Glutamatergic neuron (in vitro differentiated cells): ENCODE measurements around the gene BEAN1. TPM values are rescaled to one million over a fixed set of nuclear protein-coding genes. Genes with fewer than 3 reads are reported as not detected.

Experiments used
- DNase-seq: peaks from one replicate; pipeline ENCODE4 v3.0.0; 2022
- H3K27ac Mint-ChIP-seq: one replicate; pipeline ENCODE4 v1.8.0; 2020; ENCODE audit warnings: mild to moderate bottlenecking, mixed read lengths, inconsistent platforms; ENCODE audit not compliant: unreplicated experiment
- H3K27me3 Mint-ChIP-seq: one replicate; pipeline ENCODE4 v1.8.0; 2020; ENCODE audit warnings: mild to moderate bottlenecking, moderate library complexity, mixed read lengths, inconsistent platforms; ENCODE audit not compliant: unreplicated experiment
- H3K36me3 Mint-ChIP-seq: one replicate; pipeline ENCODE4 v1.8.0; 2020; ENCODE audit warnings: mild to moderate bottlenecking, mixed read lengths, inconsistent platforms; ENCODE audit not compliant: unreplicated experiment
- H3K4me1 Mint-ChIP-seq: one replicate; pipeline ENCODE4 v1.8.0; 2020; ENCODE audit warnings: mild to moderate bottlenecking, low read depth, mixed read lengths, inconsistent platforms; ENCODE audit not compliant: unreplicated experiment
- H3K4me3 Mint-ChIP-seq: one replicate; pipeline ENCODE4 v1.8.0; 2020; ENCODE audit warnings: mild to moderate bottlenecking, mixed read lengths, inconsistent platforms; ENCODE audit not compliant: unreplicated experiment
- H3K9me3 Mint-ChIP-seq: one replicate; pipeline ENCODE4 v1.8.0; 2020; ENCODE audit warnings: mild to moderate bottlenecking, moderate library complexity, mixed read lengths, inconsistent platforms; ENCODE audit not compliant: unreplicated experiment
- total RNA-seq: library from RNA; stranded (reverse); fragmentation: NEBNext Ultra II Directional; extraction: Animal tissue kit (Norgen Biotek cat#: 25700); gene quantifications from one replicate; pipeline ENCODE4 v1.2.1, GENCODE V29; 2021; ENCODE audit not compliant: unreplicated experiment
- TF ChIP-seq, protein P1 (sequence below): fragments of 200-600 bp; sonication (generic); IDR thresholded peaks from one replicate; pipeline ENCODE4 v1.5.0; 2021; ENCODE audit not compliant: partially characterized antibody, unreplicated experiment

The BEAN1 gene
- total RNA-seq, 1 donor from 2014 or later = 1.8 TPM

DNA sequence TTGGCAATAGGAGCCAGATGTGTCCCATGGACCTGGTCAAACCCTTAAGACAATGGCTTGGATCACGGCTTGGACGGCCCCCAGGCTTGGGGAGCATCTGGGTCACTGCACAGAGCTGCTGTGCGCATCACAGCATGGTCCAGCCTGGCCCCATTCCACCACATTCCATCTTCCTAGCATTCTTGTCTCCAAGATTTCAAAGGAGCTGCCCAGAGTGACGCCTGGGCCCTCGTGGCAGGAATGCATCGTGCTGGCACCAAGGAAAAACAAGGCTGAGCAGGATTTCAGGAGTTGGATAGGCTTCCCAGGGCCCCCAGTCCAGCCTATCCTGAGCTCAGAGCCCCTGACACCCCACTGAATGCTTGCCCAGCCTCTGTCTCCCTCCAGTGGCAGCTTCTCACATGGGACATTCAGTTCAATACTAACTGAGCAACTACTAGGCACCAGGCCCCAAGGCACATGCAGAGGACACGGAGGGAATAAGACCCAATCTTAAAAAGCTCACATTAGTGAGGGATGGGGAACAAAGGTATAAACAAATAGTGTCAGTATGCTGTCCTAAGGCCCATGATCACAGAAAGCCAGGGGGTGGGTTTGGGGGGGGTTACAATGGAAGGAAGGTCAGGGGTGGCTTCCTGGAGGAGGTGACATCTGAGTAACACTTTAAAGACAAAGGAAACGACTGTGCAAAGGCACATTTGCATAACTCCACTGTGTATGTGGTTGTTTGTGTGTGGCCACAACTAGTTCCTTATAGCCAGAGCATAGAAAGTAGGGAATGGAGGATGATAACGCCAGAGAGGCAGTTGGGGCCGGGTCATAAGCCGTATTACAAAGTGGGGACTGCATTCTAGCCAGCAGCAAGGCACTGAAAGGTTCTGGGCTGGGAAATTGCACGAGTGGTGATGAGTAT lies 88.8 kb downstream of the BEAN1 start:
- TF ChIP-seq, protein P1, sequence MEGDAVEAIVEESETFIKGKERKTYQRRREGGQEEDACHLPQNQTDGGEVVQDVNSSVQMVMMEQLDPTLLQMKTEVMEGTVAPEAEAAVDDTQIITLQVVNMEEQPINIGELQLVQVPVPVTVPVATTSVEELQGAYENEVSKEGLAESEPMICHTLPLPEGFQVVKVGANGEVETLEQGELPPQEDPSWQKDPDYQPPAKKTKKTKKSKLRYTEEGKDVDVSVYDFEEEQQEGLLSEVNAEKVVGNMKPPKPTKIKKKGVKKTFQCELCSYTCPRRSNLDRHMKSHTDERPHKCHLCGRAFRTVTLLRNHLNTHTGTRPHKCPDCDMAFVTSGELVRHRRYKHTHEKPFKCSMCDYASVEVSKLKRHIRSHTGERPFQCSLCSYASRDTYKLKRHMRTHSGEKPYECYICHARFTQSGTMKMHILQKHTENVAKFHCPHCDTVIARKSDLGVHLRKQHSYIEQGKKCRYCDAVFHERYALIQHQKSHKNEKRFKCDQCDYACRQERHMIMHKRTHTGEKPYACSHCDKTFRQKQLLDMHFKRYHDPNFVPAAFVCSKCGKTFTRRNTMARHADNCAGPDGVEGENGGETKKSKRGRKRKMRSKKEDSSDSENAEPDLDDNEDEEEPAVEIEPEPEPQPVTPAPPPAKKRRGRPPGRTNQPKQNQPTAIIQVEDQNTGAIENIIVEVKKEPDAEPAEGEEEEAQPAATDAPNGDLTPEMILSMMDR = no peak
- Mint-ChIP-seq H3K9me3 (peaks cover 10% of the 10 kb centered on the region), H3K27ac (no peak overlapping the region), H3K4me3 (no peak overlapping the region), H3K4me1 (peaks cover 20% of the 10 kb centered on the region), H3K27me3 (peaks cover 16% of the 10 kb centered on the region), H3K36me3 (peaks cover 6% of the 10 kb centered on the region)
- DNase-seq = no peak

DNA sequence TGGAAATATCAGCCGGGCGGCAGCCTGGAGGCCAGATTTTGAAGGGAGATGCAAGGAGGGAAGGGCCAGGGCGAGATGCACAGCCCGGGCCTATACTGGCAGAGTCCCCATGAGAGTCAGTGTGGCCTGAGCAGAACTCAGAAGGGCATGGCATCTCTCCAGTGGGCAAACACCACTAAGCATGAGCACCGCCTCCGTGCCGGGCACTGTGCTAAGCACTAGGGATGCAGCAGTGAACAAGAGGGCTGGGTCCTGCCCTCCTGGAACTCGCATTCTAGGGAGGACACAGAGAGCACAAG lies 89.4 kb downstream of the BEAN1 start:
- H3K9me3 Mint-ChIP-seq = peaks cover 10% of the 10 kb centered on the region
- peaks cover 16% of the 10 kb centered on the region for H3K4me1 Mint-ChIP-seq
- no peak for DNase-seq
- no peak overlapping the region for H3K4me3 Mint-ChIP-seq
- TF ChIP-seq, protein P1 = no peak
- H3K27ac Mint-ChIP-seq = no peak overlapping the region
- H3K27me3 Mint-ChIP-seq = peaks cover 16% of the 10 kb centered on the region
- H3K36me3 Mint-ChIP-seq = peaks cover 6% of the 10 kb centered on the region

DNA sequence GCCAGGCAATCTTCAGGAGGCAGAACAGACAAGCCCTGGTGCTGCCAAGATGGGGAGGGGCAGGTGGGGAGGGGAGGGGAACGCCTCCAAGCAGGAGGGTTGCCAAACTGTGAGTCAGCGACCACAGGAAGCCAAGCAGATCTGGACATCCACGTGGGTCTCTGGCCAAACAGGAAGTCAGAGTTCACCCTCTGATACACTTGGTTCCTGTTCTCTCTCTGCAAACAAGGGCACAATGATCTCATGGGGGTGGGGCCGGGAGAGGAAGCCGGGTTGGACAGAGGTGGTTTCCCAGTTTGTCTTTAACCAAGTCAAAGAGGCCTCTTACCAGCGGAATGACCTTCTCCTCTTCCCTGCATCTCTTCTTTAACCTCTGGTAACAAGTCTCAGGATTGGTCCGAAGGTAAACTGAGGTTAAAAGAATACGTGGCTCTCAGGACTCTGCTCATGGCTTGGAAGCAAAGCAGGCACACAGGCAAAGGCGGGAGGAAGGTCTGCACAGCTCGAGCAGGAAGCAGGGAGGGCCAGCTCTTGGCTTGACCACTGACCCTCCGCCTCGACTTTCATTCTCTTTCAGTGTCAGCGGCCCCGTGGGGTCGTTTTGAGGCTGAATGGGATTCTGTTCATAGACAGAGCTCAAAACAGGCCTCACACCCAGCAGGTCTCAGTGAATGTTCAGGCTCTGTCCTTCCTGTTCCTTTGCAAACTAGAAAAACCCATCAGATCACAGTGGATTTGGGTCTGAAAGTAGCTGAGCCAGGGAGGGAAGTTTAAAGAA lies 89.9 kb downstream of the BEAN1 start:
- peaks cover 6% of the 10 kb centered on the region for H3K9me3 Mint-ChIP-seq
- H3K27ac Mint-ChIP-seq = no peak overlapping the region
- TF ChIP-seq, protein P1 = no peak
- H3K27me3 Mint-ChIP-seq = peaks cover 11% of the 10 kb centered on the region
- DNase-seq = no peak
- H3K36me3 Mint-ChIP-seq = peaks cover 6% of the 10 kb centered on the region
- H3K4me1 Mint-ChIP-seq = peaks cover 13% of the 10 kb centered on the region
- H3K4me3 Mint-ChIP-seq = no peak overlapping the region

DNA sequence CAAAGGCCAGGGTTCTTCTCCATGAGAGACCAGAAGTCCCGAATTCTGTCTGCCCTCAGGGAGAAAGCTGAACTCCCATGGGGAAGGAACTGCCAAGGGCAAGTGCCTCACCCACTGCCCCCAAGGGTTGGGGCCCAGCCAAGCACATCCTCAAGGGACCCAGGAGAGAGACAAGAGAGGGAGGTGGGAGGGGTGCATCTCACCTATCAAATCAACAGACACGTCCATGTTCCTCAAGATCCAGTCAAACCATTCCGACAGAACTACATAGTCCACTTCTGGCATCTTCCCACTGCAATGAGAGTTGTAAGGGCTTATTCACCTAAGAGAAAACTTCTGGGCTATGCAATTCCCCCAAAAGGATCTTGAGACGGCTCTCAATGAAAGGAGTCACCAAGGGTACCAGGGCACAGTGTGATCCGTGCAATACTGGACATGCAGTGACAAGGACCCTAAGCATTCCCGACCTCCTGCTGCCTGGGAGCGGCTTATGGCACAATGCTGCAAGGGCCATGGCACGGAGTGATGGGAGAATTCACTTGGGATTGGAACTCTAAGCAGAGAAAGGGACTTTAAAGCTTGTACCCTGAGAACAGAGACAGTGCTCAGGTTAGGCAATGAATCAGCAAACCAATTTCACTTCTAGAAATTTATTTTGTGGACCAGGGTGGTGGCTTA lies 90.6 kb downstream of the BEAN1 start:
- no peak overlapping the region for H3K27ac Mint-ChIP-seq
- no peak for DNase-seq
- peaks cover 11% of the 10 kb centered on the region for H3K4me1 Mint-ChIP-seq
- peaks cover 3% of the 10 kb centered on the region for H3K9me3 Mint-ChIP-seq
- H3K36me3 Mint-ChIP-seq = peaks cover 6% of the 10 kb centered on the region
- no peak overlapping the region for H3K4me3 Mint-ChIP-seq
- TF ChIP-seq, protein P1 = no peak
- peaks cover 6% of the 10 kb centered on the region for H3K27me3 Mint-ChIP-seq
